Stimulated activated CD8-positive, alpha-beta memory T cell treated with anti-CD3 and anti-CD28 coated beads, Interleukin-15, amount 100 ng/mL, for 48 hours (primary cell): ENCODE data around the gene USP47.

Experiments used
- DNase-seq, 2 donors: peaks; one replicate each; pipeline ENCODE4 v3.0.0-alpha.2; 2020; ENCODE audit warnings: low read depth in 2 of 2

USP47 gene

DNA sequence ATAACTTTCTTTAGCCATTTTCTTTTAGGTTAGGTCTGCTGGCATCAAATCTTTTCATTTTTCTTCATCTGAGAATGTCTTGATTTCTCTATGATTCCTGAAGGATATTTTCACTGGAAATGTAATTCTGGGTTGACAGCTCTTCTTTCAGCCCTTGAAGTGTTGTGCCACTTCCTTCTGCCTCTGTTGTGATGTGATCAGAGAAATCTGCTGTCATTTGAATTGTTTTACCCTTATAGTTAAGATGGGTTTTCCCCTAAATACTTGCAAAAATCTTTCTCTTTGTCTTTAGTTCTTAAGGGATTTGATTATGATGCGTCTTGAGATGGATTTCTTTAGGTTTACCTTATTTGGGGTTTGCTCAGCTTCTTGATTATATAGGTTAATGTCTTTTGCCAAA lies 23.0 kb downstream of the USP47 start:
- no peak for DNase-seq

GRCh38 chr11:11865449-11865848 lies 23.7 kb downstream of the USP47 start:
- DNase-seq, result no peak

GRCh38 chr11:11866203-11866602 lies 24.4 kb downstream of the USP47 start:
- no peak for DNase-seq

DNA sequence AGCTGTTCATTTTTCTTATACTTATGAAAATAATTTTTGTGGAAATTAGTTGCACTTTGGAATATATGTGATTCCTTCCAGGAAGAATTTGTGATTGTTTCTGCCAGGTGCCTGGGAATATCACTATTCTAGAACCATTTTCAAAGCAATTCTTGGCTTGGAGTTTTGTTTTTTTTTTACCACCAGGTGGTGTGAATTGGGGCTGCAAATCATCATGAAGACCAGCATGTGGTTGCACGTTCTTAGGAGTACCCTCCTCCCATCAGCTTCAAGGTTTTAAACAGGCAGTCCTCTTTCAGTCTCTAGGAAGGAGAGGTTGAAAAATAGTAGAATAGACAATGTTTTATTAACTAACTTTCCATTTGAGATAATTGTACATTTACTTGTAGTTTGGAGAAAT lies 25.9 kb downstream of the USP47 start:
- no peak for DNase-seq

DNA sequence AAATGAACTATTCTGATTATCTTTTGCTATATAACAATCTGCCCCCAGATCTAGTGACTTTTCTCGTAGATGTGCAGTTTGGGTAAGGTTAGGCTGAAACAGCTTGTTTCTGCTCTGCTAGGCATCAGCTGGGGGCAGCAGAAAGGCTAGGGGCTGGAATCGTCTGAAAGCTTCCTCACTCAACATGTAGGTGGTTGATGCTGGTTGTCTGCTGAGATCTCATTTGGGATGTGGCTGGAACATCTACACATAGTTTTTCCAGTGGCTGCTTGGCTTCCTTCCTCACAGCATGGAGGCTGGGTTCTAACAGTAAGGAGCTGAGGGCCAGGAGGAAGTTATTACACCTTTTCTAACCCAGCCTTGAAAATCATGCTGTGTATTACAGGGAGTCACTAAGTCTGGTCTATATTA lies 30.2 kb downstream of the USP47 start:
- no peak for DNase-seq

GRCh38 chr11:11876458-11876857 lies 34.7 kb downstream of the USP47 start:
- no peak for DNase-seq

DNA sequence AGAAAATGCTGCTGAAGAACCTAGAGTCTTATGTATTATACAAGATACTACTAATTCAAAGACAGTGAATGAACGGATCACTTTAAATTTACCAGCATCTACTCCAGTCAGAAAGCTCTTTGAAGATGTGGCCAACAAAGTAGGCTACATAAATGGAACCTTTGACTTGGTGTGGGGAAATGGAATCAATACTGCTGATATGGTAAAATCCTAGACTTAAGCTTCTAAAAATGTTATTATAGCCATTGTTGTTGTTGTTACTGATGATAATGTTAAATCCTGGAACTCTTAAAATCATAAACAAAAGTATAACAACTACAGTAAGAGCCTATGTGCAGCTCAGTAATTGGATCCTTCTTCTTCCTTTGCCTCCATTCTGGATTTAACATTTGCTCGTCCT lies 38.4 kb downstream of the USP47 start:
- DNase-seq, result no peak

- DNase-seq, result no peak
These were observed 40.8 kb downstream of the USP47 start for GRCh38 chr11:11882539-11882938.

DNA sequence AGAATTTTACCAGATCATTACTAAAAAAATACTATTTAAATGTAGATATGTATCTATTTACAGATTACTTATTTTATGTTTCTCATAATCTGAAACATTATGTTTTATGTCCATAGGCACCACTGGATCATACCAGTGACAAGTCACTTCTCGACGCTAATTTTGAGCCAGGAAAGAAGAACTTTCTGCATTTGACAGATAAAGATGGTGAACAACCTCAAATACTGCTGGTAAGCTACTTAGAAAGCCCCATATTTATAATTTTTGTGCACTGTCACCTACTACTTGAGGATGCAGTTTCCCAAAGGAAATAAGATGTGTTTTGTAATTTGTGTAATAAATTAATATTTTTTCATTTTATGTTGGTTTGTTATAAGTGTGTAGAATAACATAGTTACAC lies 42.6 kb downstream of the USP47 start:
- no peak for DNase-seq

- DNase-seq, result no peak
These were observed 43.2 kb downstream of the USP47 start for GRCh38 chr11:11884774-11885481.

DNA sequence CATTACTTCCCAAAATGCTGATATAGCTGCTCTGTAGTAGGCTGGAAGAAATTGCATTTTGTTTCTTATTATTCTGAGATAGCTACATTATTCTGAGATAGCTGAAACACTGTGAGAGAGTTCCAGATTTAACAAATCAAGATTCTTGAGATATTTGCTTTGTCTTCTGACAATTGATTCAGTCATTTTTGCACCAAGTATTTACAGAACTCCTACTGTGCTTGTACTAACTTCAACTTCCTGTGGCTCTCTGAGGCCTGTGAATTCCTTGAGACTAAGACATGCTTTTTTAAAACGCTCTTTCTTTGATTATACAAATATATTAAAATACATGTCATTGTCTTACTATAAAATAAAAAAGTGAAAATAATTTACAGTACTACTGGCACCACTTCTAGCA lies 52.7 kb downstream of the USP47 start:
- no peak for DNase-seq

GRCh38 chr11:11895672-11896071 lies 53.9 kb downstream of the USP47 start:
- no peak for DNase-seq

DNA sequence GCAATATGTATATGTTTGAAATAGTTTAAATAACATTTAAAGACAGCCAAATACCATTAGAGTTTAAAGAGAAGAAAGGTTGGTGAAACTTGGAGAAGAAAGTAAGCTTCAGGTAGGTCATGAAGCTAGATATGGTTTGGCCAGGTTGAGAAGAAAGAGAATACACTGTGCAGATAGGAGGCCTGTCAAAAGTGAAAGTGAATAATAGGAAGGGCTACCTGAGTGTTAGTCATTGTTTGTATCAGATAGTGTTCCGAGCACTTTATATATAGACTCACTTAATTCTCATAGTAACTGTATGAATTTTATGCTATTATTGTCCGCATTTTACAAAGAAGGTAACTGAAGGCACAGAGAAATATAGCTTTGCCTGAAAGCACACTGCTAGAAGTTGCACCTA lies 56.9 kb downstream of the USP47 start:
- no peak for DNase-seq

GRCh38 chr11:11899401-11899800 lies 57.6 kb downstream of the USP47 start:
- DNase-seq, result no peak

- no peak for DNase-seq
These were observed 60.2 kb downstream of the USP47 start for GRCh38 chr11:11901929-11902328.

DNA sequence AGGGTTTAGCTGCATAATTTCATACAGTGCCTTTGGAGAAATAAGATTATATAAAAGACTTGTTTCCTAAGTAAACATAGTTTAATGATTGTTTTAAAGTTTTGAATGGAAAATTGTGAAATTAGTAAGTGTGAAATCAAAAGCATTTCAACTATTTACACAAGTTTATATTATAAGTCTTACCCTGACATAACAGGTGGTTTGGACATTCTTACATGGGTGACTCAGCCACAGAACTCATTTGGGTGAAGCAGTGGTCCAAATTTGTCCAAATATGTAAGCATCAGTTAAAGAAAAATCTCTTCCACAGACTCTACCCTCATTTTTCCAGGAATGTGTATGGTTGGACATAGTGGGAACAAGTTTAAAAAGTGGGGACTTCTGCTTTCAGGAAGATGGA lies 68.0 kb downstream of the USP47 start:
- no peak for DNase-seq

- no peak for DNase-seq
These were observed 68.8 kb downstream of the USP47 start for GRCh38 chr11:11910541-11910940.

DNA sequence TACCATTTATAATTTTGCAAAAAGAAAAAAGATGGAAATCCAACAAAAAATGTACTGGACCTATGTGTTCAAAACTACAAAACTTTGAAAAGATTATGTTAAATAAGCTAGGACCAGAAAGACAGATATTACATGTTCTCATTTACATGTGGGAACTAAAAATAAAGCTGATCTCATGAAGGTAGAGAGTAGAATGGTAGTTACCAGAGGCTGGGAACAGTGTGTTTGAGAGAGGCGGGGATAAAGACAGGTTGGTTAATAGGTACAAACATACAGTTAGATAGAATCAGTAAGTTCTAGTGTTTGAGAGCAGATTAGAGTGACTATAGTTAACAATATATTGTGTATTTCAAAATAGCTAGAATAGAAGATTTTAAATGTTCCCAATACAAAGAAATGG lies 71.6 kb downstream of the USP47 start:
- DNase-seq, result no peak

- DNase-seq, result no peak
These were observed 73.9 kb downstream of the USP47 start for GRCh38 chr11:11915625-11916024.

DNA sequence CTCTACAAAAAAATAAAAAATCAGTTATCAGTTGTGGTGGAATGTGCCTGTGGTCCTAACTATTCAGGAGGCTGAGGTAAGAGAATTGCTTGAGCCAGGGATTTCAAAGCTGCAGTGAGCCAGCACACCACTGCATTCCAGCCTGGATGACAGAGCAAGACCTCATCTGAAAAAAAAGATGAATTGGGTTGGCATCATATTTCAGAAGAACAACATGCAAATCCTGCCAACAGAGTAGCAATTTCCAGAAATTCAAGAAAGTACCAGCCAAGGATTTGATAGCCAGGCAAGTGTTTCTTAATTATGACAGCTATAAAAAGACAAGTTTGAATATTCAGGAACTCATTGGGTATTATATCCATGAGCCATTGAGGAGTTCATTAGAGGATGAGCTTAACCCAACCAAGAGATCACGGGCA lies 75.2 kb downstream of the USP47 start:
- DNase-seq, result no peak

DNA sequence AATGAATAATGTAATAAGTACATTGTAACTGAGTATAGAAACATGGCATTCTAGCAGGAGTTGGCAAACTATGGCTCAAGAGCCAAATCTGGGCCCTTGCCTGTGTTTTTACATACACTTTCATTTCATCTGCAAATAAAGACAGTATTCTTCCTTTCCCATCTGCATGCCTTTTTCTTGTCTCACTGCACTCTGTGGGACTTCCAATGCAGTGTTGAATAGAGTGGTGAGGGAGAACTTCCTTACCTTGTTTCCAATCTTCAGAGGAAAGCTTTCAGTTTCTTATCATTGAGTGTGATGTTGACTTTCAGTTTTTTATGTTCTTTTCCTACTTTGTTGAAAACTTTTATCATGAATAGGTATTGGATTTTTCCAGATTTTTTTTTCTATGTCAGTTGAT lies 82.1 kb downstream of the USP47 start:
- DNase-seq, result no peak

DNA sequence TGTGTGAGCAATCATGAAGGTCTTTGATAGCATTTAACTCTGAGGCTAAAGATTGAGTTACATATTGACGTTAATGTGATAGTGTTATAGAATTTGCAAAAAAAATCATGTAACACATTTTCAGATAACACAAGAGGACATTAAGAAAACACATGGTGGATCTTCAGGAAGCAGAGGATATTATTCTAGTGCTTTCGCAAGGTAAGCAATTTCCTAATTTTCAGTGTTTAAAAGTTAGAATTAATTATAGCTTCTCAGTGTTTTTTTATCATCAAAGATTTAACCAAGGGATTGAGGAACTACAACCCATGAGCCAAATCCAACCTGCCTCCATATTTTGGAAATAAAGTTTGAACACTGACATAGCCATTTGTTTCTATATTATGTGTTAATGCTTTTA lies 88.1 kb downstream of the USP47 start:
- no peak for DNase-seq

GRCh38 chr11:11931461-11932055 lies 89.8 kb downstream of the USP47 start:
- no peak for DNase-seq

GRCh38 chr11:11935536-11935935 lies 93.8 kb downstream of the USP47 start:
- DNase-seq, result no peak
